HG03457 (cell line): ENCODE data around the gene POTEJ.
"Not testable (repeated sequence)": the region's sequence is repeated elsewhere in the genome, so short reads cannot be mapped to it uniquely, and the experiment has no call there.

Experiments used
- ATAC-seq: cut with Tn5 transposase; IDR thresholded peaks from one replicate; pipeline ENCODE4 v1.9.1; 2021; ENCODE audit warnings: moderate number of reproducible peaks; ENCODE audit not compliant: unreplicated experiment

The POTEJ gene

DNA sequence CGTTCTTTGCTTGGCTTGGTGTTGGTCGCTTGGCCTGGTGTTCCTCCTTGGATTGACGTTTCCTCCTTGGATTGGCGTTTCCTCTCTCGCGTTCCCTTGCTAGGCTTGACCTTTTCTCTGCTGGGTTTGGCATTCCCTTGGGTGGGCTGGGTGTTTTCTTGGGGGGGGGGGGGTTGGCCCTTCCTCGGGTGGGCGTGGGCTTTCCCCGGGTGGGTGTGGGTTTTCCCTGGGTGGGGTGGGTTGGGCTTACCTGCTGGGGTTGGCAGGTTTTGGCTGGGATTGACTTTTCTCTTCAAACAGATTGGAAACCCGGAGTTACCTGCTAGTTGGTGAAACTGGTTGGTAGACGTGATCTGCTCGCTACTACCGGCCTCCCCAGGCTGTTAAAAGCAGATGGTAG is at the start of gene POTEJ:
Gene POTEJ, plus strand, starts transcription at position 301 of the 400 bp plus-strand sequence. Its CDS starts 93 bp downstream, at position 394.
- not testable (repeated sequence) for ATAC-seq

DNA sequence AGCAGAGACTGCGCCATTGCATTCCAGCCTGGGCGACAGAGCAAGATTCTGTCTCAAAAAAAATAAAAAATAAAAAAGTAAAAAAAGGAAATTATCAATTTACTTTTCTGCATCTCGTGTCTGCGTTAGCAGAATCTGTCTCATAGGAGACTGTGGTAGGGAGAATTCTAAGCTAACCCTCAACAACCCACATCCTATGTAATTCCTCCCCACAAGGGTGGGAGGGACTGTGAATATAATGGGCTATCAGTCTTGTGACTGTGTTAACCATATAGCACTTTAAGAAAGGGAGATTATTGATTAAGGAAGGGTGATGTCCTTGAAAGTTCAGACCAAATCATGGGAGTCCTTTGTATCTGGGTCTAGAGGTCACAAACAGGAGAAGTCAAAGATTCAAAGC is 45.1 kb upstream of the POTEJ start:
- not testable (repeated sequence) for ATAC-seq

DNA sequence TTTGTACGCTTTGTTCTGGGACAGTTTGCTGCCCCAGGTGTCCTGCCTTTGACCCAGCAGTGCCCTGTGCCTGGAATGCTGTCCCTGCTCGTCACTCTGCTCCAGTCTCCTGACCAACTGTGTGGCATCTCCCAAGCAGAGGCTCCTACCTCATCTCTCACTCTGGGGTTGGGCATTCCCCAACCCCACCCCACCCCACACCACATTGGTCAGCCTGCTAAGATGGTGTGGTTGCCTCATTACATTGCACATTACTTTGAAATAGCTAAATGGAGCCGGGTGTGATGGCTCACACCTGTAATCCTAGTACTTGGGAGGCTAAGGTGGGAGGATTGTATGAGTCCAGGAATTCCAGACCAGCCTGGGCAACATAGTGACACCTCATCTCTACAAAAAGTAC is 39.3 kb upstream of the POTEJ start:
- not testable (repeated sequence) for ATAC-seq

DNA sequence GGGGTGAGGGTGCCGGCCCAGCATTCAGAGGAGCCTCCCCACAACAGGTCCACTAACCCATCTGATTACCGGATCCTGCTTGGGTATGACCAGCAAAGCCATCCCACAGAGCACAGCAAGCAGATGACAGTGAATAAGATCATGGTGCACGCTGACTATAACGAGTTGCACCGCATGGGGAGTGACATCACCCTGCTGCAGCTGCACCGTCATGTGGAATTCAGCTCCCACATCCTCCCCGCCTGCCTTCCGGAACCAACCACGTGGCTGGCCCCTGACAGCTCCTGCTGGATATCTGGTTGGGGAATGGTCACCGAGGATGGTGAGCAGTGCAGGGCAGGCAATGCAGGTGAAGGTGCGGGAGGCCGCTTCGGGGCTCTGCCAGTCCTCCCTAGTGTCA is 37.0 kb upstream of the POTEJ start:
- not testable (repeated sequence) for ATAC-seq

DNA sequence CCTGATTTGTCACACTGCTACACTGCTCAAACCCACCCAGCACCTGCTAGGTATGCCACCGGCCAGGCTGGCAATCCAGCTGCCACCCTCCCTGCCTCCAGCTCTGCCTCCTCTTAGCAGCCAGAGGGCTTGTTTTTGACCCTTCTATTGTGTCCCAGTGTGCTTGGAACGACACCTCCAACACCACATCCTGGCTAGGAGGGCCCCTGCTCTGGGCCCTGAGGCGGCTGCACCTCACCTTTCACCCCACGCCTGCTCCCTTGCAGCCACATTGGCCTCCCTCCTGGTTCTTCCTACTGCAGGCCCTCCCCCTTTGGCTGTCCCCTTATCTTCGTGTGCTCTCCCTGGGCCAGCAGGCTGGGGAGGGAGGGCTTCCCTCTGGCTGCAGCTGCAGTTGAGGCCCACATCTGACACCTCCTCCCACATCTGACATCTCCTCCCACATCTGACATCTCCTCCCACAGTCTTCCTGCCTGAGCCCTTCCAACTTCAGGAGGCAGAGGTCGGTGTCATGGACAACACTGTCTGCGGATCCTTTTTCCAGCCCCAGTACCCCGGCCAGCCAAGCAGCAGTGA is 34.9 kb upstream of the POTEJ start:
- ATAC-seq = not testable (repeated sequence)

DNA sequence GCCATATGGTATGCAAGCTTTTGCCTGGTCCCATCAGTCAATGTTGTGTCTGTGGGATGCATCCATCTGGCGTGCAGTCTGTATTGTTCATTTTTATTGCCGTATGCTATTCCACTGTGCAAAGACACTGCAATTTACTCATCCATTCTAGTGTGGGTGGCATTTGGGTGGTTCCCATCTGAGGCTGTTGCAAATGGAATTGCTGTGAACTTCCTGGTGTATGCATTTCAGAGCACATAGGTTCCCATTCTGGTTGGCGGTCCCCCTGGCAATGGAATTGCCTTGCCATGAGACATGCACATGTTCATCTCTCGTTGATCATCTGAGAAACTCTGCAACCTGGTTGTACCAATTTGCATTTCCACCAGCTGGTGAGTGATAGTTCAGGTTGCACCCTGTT is 33.7 kb upstream of the POTEJ start:
- ATAC-seq = not testable (repeated sequence)

DNA sequence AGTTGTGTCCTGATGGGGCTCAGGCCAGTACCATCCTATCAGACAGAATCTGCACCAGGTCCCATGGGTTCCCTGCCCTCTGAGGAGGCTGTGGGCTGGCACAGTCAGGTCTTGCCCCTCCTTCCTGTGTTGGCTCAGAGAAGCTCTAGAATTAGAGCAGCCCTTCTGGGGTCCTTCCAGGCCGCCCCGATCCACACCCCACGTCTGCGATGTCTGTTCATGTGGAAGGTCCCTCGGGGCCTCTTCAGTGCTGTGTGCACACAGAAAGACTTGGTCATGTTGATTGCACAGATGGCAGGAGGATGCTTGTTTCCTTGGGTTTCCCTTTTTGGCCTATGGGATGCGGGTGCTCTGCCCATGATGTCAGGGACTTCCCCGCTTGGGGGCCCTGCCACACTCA is 32.1 kb upstream of the POTEJ start:
- not testable (repeated sequence) for ATAC-seq

DNA sequence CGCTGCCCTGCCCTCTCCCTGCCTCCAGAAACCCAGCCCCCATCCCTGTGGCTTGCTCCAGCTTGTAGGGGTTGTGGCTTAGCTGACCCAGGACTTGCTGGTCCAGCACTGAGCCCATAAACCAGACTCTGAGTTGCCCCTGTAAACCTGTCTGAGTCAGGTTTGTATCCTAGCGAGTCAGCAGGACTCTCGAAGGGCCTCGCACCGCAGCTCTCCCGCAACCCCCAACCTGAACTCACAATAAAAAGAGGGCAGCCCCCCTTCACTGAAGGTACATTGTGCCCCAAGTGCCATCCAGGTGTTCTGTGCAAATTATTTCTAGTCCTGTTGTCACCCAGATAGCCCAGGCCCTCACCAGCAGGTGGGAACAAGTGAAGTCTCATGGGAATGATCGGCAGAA is 29.7 kb upstream of the POTEJ start:
- ATAC-seq = not testable (repeated sequence)

DNA sequence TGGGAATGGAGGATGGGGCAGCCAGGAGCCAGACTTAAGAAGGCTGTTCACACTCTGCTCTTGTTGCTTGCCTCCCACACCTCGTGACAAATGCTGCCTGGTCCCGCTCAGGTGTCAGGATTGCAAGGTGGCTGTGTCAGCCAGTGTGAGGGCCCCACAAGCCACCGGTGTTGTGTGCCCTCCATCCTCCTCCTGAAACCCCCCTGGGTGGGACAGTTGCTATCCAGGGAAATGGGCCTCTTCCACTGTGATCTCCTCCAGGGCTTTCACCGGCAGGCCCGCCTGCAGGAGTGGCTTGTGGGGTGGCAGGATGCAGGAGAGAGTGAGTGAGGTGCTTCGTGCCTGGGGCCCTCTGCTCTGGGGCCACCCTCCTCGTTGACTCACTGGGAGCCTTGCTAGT is 28.3 kb upstream of the POTEJ start:
- not testable (repeated sequence) for ATAC-seq

DNA sequence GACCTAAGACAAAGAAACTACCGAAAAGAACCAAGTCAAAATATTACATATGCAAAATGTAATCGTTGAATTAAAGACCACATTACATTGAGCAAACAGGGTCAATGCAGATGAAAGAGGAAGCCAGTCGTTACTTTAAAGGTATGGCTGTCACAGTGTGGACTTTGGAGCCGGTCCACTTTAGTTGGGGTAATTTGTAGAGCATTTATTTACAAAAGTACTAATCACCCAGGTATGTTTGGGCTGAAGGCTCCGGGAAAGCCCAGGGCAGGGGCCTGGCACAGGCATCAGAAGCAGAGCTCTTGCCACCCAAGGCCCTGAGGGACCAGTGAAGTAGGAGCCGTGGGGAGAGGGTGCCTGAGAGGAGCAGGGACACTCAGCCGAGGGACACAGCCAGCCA is 27.7 kb upstream of the POTEJ start:
- not testable (repeated sequence) for ATAC-seq

DNA sequence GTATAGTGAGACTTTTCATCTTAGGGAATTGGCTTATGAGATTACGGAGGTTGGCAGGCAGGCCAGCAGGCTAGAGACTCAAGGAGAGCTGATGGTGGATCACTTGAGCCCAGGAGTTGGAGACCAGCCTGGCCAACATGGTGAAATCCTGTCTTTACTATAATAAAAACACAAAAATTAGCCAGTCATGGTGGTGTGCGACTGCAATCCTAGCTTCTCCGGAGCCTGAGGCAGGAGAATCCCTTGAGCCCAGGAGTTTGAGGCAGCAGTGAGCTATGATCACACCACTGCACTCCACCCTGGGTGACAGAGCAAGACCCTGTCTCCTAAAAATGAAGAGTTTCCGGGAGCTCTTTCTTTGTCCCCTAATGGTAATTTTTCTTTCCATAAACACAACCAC is 26.5 kb upstream of the POTEJ start:
- ATAC-seq = not testable (repeated sequence)

DNA sequence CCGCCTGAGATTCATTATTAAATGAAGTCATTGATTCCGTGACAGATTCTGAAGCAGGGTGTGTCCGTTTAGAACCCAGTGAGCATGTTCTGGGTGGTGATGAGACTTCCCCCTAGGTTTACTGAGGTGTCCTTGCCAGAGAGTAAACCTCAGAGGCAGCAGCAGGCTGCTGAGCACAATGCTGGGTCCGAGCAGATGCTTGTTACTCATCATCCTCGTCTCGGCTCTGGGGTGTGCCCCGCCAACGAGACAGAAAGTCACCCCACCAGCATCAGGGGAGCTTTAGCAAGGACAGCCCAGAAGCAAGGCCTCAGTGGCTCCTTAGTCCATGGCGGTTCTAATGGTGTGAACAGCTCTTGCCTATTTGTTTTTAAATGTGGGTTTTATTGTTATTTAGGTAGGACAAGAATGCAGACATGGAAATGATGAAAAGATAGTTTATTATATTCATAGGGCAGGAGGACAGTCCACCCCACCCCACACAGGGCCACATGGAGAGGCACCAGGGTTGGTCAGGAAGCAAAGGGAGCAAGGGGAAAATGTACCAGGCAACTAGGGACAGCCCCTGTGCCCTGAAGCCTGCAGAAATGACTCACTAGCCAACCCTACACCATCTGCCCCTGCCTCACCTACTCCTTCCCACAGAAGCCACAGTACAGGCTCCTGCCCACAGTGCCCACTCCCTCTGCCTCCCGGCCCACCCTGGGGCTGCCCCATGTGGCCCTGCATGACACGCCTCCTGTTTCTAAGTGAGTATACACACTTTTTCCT is 22.4 kb upstream of the POTEJ start:
- ATAC-seq = peak; percentile 69

DNA sequence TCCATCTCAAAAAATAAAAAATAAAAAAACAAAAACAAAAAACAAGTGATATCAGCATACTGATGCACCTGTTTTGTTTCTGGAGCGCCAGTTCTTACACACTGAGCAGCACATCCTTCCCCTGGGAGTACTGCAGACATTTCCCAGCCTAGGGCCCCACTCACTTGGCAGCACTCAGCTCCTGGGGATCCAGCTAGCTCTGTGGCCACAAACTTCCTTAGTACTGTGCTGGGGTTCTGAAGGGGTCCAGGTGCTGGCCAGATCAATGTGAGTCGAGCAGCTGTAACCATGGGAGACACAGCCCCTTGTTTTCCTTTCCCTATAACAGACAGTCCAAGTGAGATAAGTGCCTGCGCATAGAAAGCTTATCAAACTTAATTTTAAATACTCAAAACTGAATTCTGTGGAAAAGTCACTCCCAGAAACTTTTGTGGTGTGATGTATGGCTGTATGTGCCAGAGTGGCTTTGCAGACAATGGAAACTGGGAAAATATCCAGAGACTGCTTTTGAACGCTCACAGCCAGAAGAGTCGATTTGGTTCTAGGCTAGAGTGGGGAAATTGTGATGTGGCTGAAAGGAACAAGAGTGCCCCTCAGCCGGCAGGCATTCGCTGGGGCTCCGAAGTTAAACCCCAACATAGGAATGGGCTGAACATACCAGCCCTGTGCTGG is 20.9 kb upstream of the POTEJ start:
- ATAC-seq = not testable (repeated sequence)

DNA sequence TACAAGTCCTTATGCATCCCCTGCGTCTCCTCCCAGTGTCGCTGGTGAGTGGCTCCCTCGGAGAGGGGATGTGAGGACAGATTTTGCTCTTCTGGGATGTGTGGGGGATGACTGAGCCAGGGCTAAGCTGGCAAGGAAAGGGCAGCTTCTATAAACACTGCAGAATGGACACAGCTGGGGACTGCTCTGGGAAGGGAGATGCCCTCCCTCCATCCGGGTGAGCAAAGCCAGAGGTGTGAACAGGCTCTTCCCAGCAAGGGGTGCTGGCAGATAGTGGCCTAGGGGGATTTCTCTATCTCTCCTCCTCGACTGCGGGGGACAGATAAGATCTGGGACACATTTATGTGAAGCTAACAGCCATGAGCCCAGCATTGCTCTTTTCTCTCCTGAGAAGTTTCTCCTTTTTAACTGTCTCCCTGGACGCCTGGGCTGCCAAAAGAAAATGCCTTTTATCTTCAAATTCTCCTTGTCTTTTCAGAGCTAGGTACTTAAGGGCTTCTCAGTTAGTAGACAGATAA is 20.3 kb upstream of the POTEJ start:
- ATAC-seq = not testable (repeated sequence)

DNA sequence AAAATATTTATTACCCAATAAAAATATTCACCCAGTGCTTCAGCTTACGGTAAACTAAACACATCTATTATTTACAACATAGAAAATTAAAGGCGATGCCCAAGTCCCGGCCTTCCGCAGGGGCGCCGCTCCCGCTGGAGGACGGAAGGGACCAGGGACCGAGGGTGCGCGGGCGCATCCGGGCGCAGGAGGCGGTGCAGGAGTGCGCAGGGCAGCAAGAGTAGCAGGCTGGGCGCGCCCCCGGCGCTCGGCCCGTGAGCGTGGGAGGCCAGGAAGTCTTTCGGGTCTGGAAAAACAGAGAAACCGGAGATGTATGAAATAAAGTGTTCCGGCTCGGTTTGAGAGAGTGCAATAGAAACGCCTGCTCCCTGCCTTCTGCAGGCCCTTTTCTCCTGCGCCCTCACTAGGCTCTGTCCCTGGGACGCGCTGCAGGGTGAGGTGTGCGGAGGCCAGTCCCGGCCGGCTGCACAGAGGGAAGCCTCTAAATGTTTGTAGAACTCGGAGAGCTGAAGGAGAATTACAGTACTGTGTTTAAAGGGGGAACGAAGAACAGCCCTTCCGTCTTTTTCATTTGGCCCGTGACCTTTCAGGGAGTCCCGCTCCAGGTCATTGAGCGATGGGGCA is 18.3 kb upstream of the POTEJ start:
- not testable (repeated sequence) for ATAC-seq

DNA sequence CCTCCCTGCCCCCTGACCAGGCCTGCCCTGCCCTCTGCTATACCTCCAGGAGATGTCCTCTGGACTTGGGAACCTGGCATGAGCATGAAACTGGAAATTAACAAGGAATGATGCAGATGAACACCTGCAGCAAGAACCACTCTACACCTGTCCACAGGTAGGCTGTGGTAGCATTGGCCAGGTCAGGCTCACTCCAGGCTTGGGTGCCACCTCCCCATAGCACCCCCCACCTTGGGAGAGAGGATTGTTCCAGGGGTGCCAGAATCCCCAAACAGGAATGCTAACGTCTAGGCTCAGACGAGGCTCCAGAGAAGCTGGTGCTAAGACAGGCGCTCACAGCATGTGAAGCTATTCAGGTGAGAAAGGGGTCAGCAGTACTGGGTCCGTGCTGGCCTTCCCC is 17.2 kb upstream of the POTEJ start:
- not testable (repeated sequence) for ATAC-seq

DNA sequence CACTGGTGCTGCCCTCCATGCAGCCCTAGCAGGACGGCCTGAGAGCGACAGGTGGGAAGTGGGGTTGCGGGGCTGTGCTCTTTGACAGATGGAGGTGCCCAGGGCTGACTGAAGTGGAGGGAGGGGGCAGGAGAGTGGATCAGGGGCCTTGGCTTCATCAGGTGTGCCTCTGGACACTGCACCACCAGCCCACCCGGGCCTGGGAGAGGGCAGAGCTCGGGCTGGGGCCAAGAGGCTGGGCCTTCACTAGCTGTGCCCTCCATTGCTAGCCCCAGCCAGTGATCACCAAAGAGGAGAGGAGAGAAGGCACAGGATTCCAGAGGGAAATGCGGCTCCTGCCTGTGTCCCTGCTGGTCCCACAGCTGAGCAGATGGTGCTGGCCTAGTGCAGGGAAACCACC is 14.5 kb upstream of the POTEJ start:
- not testable (repeated sequence) for ATAC-seq

DNA sequence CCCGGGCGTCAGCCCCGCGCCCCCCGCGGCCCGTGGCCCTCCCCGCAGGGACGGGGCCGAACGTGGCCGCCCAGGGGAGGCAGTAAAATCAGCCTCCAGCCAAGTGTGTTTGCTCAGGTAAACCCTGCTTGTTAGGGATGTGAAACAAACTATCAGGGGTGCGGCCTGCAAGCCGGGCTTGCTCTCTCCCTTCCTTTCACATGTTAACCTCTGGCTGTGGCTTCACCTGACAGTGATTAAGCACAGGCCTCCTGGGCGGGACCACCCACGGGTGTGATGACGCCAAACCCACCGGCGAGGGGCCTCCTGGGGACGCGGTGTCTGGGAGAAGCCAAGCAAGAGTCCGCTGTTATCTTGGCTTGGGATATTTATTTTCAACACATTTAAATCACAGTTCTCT is 13.2 kb upstream of the POTEJ start:
- not testable (repeated sequence) for ATAC-seq

DNA sequence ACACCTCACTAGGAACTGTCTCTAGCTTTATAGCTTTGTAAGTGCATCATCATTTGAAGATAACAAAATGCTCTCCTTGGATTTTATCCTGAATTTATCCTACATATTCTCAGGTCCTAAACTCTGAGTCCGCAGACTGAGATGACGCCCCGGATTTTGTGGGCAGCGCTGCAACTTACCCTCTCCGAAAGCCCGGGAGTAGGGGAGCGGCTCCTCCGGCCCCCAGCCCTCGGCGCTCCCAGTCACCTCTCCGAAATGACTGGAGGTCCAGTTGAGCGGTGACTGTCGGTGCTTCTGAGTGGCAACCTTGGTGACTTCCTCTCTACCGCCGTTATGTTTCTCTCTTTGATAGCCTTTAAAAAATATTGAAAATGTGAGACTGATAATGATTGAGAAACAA is 12.8 kb upstream of the POTEJ start:
- ATAC-seq = not testable (repeated sequence)

DNA sequence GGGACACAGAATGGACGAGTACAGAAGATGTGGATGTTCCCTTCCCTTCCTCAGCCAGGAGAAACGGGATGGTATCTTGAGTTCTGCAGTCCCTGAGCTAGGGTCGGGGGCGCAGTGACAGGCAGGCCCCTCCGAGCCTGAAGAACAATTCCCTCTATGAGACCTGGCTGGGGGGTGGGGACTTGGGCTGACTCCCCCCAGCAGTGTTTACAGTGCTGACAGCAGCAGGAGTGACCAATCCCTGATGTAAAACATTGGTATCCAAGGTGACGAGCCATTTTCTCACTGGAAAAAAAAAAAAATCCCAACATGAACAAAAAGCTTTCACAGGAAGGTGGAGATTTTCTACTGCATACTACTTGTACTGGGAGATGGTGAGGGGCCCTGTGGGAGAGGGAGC is 11.8 kb upstream of the POTEJ start, which contains the start of gene CFC1:
Gene CFC1, minus strand, starts transcription at position 183 of the 400 bp plus-strand sequence. CDS start 288 bp downstream, outside the sequence.
- not testable (repeated sequence) for ATAC-seq

DNA sequence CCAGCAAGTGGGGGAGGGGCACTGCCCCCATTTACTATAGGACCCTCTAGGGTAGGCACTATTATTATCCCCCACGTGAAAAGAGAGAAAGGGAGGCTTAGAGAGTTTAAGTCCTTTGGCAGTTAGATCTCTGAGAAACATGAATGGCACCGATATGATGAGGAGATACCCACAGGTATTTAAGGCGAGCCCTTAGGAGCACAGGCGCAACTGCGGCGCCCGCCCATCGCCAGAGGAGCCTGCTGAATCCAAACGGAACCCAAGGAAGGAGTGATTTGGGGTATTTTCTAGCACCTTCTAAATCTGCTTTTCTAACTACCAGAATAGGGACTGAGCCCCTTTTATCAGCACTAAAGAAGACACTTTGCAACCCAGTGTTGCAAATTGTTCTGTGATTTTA is 11.3 kb upstream of the POTEJ start:
- not testable (repeated sequence) for ATAC-seq
